ENCODE measurements around the gene MRTFA. TPM values are rescaled to one million over a fixed set of nuclear protein-coding genes. Genes with fewer than 3 reads are reported as not detected.

The MRTFA gene
- polyA plus RNA-seq, 1 experiment, result 8.9 TPM

DNA sequence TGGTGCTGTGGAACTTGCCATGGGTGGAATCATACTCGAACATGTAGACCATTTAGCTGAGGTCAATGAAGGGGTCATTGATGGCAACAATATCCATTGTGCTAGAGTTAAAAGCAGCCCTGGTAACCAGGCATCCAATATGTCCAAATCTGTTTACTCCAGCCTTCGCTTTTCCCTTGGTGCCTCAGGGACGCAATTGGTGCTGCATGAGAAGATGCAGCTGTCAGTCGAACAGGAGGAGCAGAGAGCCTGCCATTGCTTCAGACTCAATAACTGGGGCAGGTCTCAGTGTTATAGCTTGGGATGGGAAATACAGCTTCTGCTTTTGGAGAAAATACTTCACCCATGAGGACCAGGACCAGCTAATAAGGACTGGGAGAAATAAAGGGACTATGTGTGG is 37.8 kb upstream of the MRTFA start:
- CTCF ChIA-PET, result no interaction called here
- POLR2A ChIA-PET, result no interaction called here
- no peak for DNase-seq (ENCODE audit: low read depth)
- 0 out of 2 replicates have a peak, but pooled peaks cover 3% of the 10 kb centered on the region for H3K27me3 ChIP-seq (ENCODE audit: control insufficient read depth, insufficient read depth, low read length)
- H3K4me3 ChIP-seq (ENCODE audit: low read depth, low read length), result no peak overlapping the region
- TF ChIP-seq CTCF (IDR thresholded peaks at IDR 0.05; ENCODE audit: insufficient read depth, low read depth, low read length), result no peak
- H3K36me3 ChIP-seq (ENCODE audit: control insufficient read depth, insufficient read depth, low read length), result no peaks in the 10 kb centered on the region

DNA sequence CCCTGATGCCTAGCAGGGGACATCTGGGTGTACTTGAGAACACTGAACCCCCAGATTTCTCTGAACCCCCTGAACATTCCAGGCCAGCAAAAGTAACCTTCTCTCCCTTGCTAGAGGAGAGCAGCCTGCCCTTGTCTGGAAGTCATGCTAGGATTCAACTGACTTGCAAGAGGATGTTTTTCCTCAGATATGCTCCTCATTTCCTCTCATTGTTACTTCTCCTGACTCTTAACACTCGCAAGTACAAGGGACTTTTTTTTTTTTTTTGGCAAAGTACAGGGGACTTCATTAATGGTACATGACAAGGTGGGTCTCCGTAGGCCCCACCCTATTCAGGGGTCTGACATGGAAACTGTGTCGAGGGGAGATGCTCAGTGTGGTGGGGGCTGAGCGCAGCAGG is 36.5 kb upstream of the MRTFA start:
- DNase-seq (ENCODE audit: low read depth), result no peak
- TF ChIP-seq CTCF (IDR thresholded peaks at IDR 0.05; ENCODE audit: insufficient read depth, low read depth, low read length), result no peak
- H3K4me3 ChIP-seq (ENCODE audit: low read depth, low read length), result no peak overlapping the region
- no peaks in the 10 kb centered on the region for H3K27me3 ChIP-seq (ENCODE audit: control insufficient read depth, insufficient read depth, low read length)
- CTCF ChIA-PET, result no interaction called here
- POLR2A ChIA-PET, result no interaction called here
- H3K36me3 ChIP-seq (ENCODE audit: control insufficient read depth, insufficient read depth, low read length), result no peaks in the 10 kb centered on the region

- no peak for DNase-seq (ENCODE audit: low read depth)
- no peak for TF ChIP-seq CTCF (IDR thresholded peaks at IDR 0.05; ENCODE audit: insufficient read depth, low read depth, low read length)
- no peaks in the 10 kb centered on the region for H3K27me3 ChIP-seq (ENCODE audit: control insufficient read depth, insufficient read depth, low read length)
- CTCF ChIA-PET, result interaction anchor here (2.0 kb wide), 1 partner anchor 11 kb away, joined by 7 read pairs; no protein-coding TSS in a partner anchor
- no peaks in the 10 kb centered on the region for H3K36me3 ChIP-seq (ENCODE audit: control insufficient read depth, insufficient read depth, low read length)
- H3K4me3 ChIP-seq (ENCODE audit: low read depth, low read length), result no peak overlapping the region
- POLR2A ChIA-PET, result no interaction called here
These were observed 35.4 kb upstream of the MRTFA start for GRCh38 chr22:40671796-40672360.

GRCh38 chr22:40671369-40671768 is 34.9 kb upstream of the MRTFA start:
- DNase-seq (ENCODE audit: low read depth), result no peak
- TF ChIP-seq CTCF (IDR thresholded peaks at IDR 0.05; ENCODE audit: insufficient read depth, low read depth, low read length), result no peak
- no peaks in the 10 kb centered on the region for H3K36me3 ChIP-seq (ENCODE audit: control insufficient read depth, insufficient read depth, low read length)
- POLR2A ChIA-PET, result no interaction called here
- no peak overlapping the region for H3K4me3 ChIP-seq (ENCODE audit: low read depth, low read length)
- CTCF ChIA-PET, result interaction anchor here (0.7 to 2.0 kb wide), 2 partner anchors 11 to 599 kb away, joined by 3 to 7 read pairs; no protein-coding TSS in a partner anchor
- no peaks in the 10 kb centered on the region for H3K27me3 ChIP-seq (ENCODE audit: control insufficient read depth, insufficient read depth, low read length)

DNA sequence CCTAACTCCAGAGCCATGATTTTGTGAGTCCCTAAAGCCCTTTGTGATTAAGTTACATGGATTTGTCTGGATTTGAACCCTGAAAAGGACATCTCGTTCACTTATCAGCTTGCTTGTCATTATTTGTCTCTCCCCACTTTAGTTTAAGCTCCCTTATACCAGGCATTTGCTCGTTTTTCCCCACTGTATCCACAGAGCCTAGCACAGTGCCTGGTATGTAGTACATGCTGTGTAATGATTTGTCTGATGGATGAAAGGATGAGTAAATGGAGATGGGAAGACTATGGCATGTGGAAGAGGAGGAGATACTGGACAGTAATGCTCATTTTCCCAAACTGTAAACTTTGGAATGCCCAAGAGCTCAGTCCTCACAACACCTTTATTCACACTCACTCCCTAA is 33.5 kb upstream of the MRTFA start:
- no peak for DNase-seq (ENCODE audit: low read depth)
- POLR2A ChIA-PET, result interaction anchor here (0.6 kb wide), 1 partner anchor 160 kb away, joined by 5 read pairs; no protein-coding TSS in a partner anchor
- H3K27me3 ChIP-seq (ENCODE audit: control insufficient read depth, insufficient read depth, low read length), result no peaks in the 10 kb centered on the region
- CTCF ChIA-PET, result interaction anchor here (0.7 kb wide), 1 partner anchor 10 kb away, joined by 3 read pairs; no protein-coding TSS in a partner anchor
- H3K4me3 ChIP-seq (ENCODE audit: low read depth, low read length), result no peak overlapping the region
- TF ChIP-seq CTCF (IDR thresholded peaks at IDR 0.05; ENCODE audit: insufficient read depth, low read depth, low read length), result no peak
- H3K36me3 ChIP-seq (ENCODE audit: control insufficient read depth, insufficient read depth, low read length), result no peaks in the 10 kb centered on the region
